ENCODE results near the gene SOD1.

DNA sequence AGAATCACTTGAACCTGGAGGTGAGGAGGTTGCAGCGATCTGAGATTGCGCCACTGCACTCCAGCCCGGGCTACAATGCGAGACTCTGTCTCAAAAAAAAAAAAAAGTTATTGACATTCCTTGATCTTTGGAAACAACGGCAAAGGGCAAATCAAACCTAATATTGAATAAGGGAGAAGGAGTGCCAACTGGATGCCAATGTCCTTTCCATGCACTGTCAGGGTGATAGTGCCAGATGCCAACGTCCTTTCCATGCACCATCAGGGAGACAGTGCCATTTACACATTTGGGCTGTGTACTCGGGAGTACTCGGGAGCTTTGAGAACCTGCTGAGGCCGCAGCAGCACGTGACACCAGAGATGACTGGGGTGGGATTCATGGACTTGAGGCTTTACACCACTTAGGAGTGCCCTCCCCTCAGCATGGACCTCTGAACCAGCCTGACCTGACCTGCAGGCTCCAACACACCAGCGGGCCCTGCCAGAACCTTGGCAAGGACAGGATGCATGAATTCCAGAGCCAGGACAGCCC, 34.5 kb upstream of the SOD1 start:
- TF ChIP-seq HDGF (IDR thresholded peaks at IDR 0.05; ENCODE audit: borderline replicate concordance) (no peak), ZNF384 (IDR thresholded peaks at IDR 0.05) (no peak), SP1 (IDR thresholded peaks at IDR 0.05) (no peak), ELF4 (IDR thresholded peaks at IDR 0.05) (no peak), NFRKB (IDR thresholded peaks at IDR 0.05) (no peak), SUZ12 (IDR thresholded peaks at IDR 0.05) (no peak), BHLHE40 (IDR thresholded peaks at IDR 0.05; ENCODE audit: borderline replicate concordance) (no peak), FOXM1 (IDR thresholded peaks at IDR 0.05; ENCODE audit: borderline replicate concordance) (no peak)

All from HEK293T (cell line).